PC-9 (cell line): ENCODE results near the gene MERTK. TPM values are rescaled to one million over a fixed set of nuclear protein-coding genes. Genes with fewer than 3 reads are reported as not detected.

Experiments
- BruUV-seq: library from RNA; stranded (reverse); fragments of 400-500 nt; replicated peaks from 2 replicates; lab custom pipeline; 2021; lab: Mats Ljungman, UMichigan
- CTCF ChIA-PET: fragments of 300-600 bp; sonication (Branson Sonifier 250); formaldehyde crosslinking; loops from one replicate; lab custom pipeline; 2022; ENCODE audit warnings: antibody characterized with exemption; lab: Charles Lee
- POLR2A ChIA-PET: fragments of 300-600 bp; sonication (Branson Sonifier 250); formaldehyde crosslinking; loops from one replicate; lab custom pipeline; 2022; ENCODE audit warnings: antibody characterized with exemption; ENCODE audit not compliant: unreplicated experiment; lab: Charles Lee
- DNase-seq, 2 experiments: peaks; one replicate each; pipeline versions ENCODE4 v3.0.0 to v3.0.0-alpha.2; 2015 to 2022; ENCODE audit warnings: mixed read lengths in 1 of 2
- H2AFZ ChIP-seq: fragments of 200-600 bp; sonication (generic); 2 replicates; pipeline ENCODE4 v1.8.1; 2017; ENCODE audit warnings: antibody characterized with exemption
- H3F3A ChIP-seq: fragments of 200-600 bp; sonication (generic); 2 replicates; pipeline ENCODE4 v1.8.1; 2017; ENCODE audit warnings: antibody characterized with exemption, mild to moderate bottlenecking, low read depth; ENCODE audit not compliant: insufficient read depth
- H3K27ac ChIP-seq: fragments of 200-600 bp; sonication (generic); 2 replicates; pipeline ENCODE4 v1.6.1; 2016; ENCODE audit warnings: mixed run types
- H3K27me3 ChIP-seq: fragments of 200-600 bp; sonication (generic); 2 replicates; pipeline ENCODE4 v1.6.1; 2016; ENCODE audit warnings: low read depth, mixed run types; ENCODE audit not compliant: insufficient read depth
- H3K36me3 ChIP-seq: fragments of 200-600 bp; sonication (generic); 2 replicates; pipeline ENCODE4 v1.6.1; 2016; ENCODE audit warnings: low read depth, mixed run types
- H3K4me1 ChIP-seq: fragments of 200-600 bp; sonication (generic); replicated peaks from 2 replicates; pipeline ENCODE4 v1.6.1; 2016; ENCODE audit warnings: mixed run types; ENCODE audit not compliant: insufficient read depth
- H3K4me2 ChIP-seq: fragments of 200-600 bp; sonication (generic); 2 replicates; pipeline ENCODE4 v1.6.1; 2017; ENCODE audit warnings: mixed run types
- H3K4me3 ChIP-seq: fragments of 200-600 bp; sonication (generic); 2 replicates; pipeline ENCODE4 v1.6.1; 2016; ENCODE audit warnings: mixed run types
- H3K79me2 ChIP-seq: fragments of 200-600 bp; sonication (generic); 2 replicates; pipeline ENCODE4 v1.6.1; 2017; ENCODE audit warnings: low read depth, mixed run types
- H3K9me2 ChIP-seq: fragments of 200-600 bp; sonication (generic); 2 replicates; pipeline ENCODE4 v1.8.1; 2017; ENCODE audit warnings: mild to moderate bottlenecking; ENCODE audit not compliant: insufficient read depth
- H3K9me3 ChIP-seq: fragments of 200-600 bp; sonication (generic); 2 replicates; pipeline ENCODE4 v1.8.1; 2016; ENCODE audit warnings: low read depth; ENCODE audit not compliant: insufficient read depth
- H4K20me1 ChIP-seq: fragments of 200-600 bp; sonication (generic); 2 replicates; pipeline ENCODE4 v1.8.1; 2017; ENCODE audit not compliant: insufficient read depth
- EZH2 ChIP-seq: fragments of 200-600 bp; sonication (generic); IDR thresholded peaks from 2 replicates; pipeline ENCODE4 v1.8.0; 2017; ENCODE audit warnings: antibody characterized with exemption, low read depth
- intact Hi-C: fragments of 100-400 bp; cut with micrococcal nuclease; formaldehyde crosslinking; loops from one replicate; pipeline ENCODE4 v1.10.0; 2022; ENCODE audit not compliant: unreplicated experiment
- total RNA-seq: library from RNA; stranded (reverse); gene quantifications from 2 replicates; pipeline ENCODE4 v1.2.3, GENCODE V29; 2021
- TF ChIP-seq, protein P1 (sequence below): fragments of 200-600 bp; sonication (generic); conservative IDR thresholded peaks from 2 replicates; pipeline ENCODE4 v1.6.1; 2017; ENCODE audit warnings: mixed run types, antibody characterized with exemption, mild to moderate bottlenecking, moderate library complexity

Gene MERTK
- total RNA-seq, 1 experiment from 2014 or later = 1.6 TPM

DNA sequence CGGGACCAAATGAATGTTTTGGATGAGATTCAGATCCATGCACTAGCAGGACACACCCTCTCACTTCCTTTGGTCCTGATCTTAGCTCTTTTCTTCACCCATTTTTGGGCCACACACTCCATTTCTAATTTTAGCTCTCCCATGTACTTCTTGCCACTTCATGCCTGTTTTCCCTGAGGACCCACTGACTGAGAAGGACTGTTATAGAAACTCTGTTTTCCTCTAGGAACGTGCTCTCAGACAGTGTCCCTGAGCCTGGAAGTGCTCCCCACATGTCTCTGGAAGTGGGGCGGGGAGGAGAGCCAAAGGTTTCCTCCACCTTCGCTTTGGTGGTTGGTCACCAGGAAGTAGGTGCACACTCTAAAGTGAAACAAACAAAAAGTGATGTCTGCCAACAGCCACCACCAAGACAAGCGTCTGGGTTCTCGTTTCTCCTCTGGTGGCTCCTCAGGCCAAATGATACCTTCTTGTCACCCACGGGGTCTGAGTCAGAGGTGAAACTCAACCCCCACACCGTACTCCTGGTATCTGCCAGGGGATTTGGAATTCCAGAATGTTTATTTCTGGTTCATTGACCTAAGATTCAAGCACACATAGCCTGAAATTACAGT, 74.7 kb downstream of the MERTK start:
- peak overlapping the region; percentile 60 for H3K4me2 ChIP-seq
- H3K9me2 ChIP-seq = no peaks in the 10 kb centered on the region
- CTCF ChIA-PET = no interaction called here
- no peak overlapping the region; the same call in 1 of the 2 replicates for H3K4me3 ChIP-seq
- H3K9me3 ChIP-seq = 0 out of 2 replicates have a peak, but pooled peaks cover 7% of the 10 kb centered on the region
- DNase-seq = peak; percentile 61 to 84
- peak overlapping the region; percentile 75 for H3K27ac ChIP-seq
- no peaks in the 10 kb centered on the region for H3K36me3 ChIP-seq
- H3F3A ChIP-seq = peaks cover 25% of the 10 kb centered on the region
- BruUV-seq = TSS peak; percentile 40
- TF ChIP-seq, protein P1, sequence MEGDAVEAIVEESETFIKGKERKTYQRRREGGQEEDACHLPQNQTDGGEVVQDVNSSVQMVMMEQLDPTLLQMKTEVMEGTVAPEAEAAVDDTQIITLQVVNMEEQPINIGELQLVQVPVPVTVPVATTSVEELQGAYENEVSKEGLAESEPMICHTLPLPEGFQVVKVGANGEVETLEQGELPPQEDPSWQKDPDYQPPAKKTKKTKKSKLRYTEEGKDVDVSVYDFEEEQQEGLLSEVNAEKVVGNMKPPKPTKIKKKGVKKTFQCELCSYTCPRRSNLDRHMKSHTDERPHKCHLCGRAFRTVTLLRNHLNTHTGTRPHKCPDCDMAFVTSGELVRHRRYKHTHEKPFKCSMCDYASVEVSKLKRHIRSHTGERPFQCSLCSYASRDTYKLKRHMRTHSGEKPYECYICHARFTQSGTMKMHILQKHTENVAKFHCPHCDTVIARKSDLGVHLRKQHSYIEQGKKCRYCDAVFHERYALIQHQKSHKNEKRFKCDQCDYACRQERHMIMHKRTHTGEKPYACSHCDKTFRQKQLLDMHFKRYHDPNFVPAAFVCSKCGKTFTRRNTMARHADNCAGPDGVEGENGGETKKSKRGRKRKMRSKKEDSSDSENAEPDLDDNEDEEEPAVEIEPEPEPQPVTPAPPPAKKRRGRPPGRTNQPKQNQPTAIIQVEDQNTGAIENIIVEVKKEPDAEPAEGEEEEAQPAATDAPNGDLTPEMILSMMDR = no peak
- TF ChIP-seq EZH2 = no peak
- no peaks in the 10 kb centered on the region for H3K27me3 ChIP-seq
- no peaks in the 10 kb centered on the region for H3K79me2 ChIP-seq
- peak overlapping the region; percentile 30; the same call in 1 of the 2 replicates for H2AFZ ChIP-seq
- peaks cover 38% of the 10 kb centered on the region for H3K4me1 ChIP-seq
- intact Hi-C loops = no loop called here
- POLR2A ChIA-PET = no interaction called here
- no peaks in the 10 kb centered on the region for H4K20me1 ChIP-seq

DNA sequence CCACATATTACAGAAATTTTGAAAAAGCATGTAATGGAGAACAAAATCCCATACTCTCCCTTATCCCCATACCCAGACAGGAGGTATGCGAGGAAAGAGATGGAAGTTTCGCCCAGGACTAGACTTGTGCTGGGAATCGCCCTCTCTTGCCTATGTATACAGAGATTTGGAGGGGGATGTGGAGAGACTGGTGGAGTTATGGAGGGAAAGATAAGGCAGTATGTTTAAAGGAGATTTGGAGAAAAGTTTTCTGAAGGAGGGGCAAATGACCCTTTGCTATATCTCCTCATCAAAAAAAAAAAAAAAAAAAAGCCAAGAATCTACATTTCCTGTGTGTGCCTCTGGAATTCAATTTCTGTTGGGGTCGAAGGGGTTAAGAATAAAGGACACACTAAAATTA, 75.3 kb downstream of the MERTK start:
- H3K4me1 ChIP-seq = peaks cover 38% of the 10 kb centered on the region
- H3K27ac ChIP-seq = peak overlapping the region; percentile 75
- DNase-seq = no peak
- H3K27me3 ChIP-seq = no peaks in the 10 kb centered on the region
- no peaks in the 10 kb centered on the region for H3K79me2 ChIP-seq
- H3F3A ChIP-seq = peaks cover 25% of the 10 kb centered on the region
- H4K20me1 ChIP-seq = no peaks in the 10 kb centered on the region
- no peaks in the 10 kb centered on the region for H3K36me3 ChIP-seq
- POLR2A ChIA-PET = no interaction called here
- H3K9me2 ChIP-seq = no peaks in the 10 kb centered on the region
- CTCF ChIA-PET = no interaction called here
- H3K4me2 ChIP-seq = peak overlapping the region; percentile 60
- no TSS peak for BruUV-seq
- H3K4me3 ChIP-seq = no peak overlapping the region
- H2AFZ ChIP-seq = 0 out of 2 replicates have a peak overlapping the region, but pooled peaks have one; percentile 30
- H3K9me3 ChIP-seq = peaks cover 7% of the 10 kb centered on the region; the same call in 1 of the 2 replicates
- TF ChIP-seq EZH2 = no peak
- TF ChIP-seq, protein P1 = no peak
- intact Hi-C loops = loop anchor here (2.0 kb wide), 2 partner anchors 67 to 75 kb away; partner anchors contain the start of gene MERTK

DNA sequence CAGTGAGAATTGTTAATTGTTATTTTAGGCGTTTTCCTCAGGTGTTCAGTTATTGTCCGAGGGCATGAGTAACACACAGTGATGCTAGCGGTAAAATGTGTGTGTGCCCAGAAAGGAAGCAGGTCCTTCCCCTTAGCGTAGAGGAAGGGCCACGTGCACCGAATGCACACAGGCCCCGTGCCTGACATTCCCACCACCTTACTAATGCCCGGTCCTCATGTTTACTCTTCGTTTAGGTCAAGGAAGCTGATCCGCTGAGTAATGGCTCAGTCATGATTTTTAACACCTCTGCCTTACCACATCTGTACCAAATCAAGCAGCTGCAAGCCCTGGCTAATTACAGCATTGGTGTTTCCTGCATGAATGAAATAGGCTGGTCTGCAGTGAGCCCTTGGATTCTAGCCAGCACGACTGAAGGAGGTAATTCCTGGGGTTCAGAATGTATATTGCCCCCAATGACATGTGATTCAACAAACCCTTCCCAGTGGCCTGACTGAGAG, 76.7 kb downstream of the MERTK start:
- Histone ChIP-seq H3F3A (peaks cover 25% of the 10 kb centered on the region), H3K36me3 (no peaks in the 10 kb centered on the region), H2AFZ (no peak overlapping the region), H3K9me3 (peaks cover 7% of the 10 kb centered on the region; the same call in 1 of the 2 replicates), H3K79me2 (no peaks in the 10 kb centered on the region), H3K27ac (peak overlapping the region; percentile 67), H3K4me3 (no peak overlapping the region), H4K20me1 (no peaks in the 10 kb centered on the region), H3K27me3 (no peaks in the 10 kb centered on the region), H3K4me2 (peak overlapping the region; percentile 52), H3K9me2 (no peaks in the 10 kb centered on the region), H3K4me1 (peaks cover 38% of the 10 kb centered on the region)
- POLR2A ChIA-PET = no interaction called here
- peak; percentile 91 to 99 for DNase-seq
- intact Hi-C loops = loop anchor here (1.0 to 5.0 kb wide), 5 partner anchors 9 to 76 kb away; partner anchors contain the start of gene MERTK
- CTCF ChIA-PET = no interaction called here
- no TSS peak for BruUV-seq
- no peak for TF ChIP-seq EZH2
- TF ChIP-seq, protein P1 = no peak
